SKM-1 (cell line): ENCODE data around the gene RBM5.
A peak's percentile ranks its signal among the peaks of the same experiment; 100 is the strongest.
"Not testable (repeated sequence)": the region's sequence is repeated elsewhere in the genome, so short reads cannot be mapped to it uniquely, and the experiment has no call there.

ENCODE experiments used
- DNase-seq: peaks from one replicate; lab custom pipeline; 2025; ENCODE audit not compliant: unreplicated experiment; lab: John Stamatoyannopoulos, UW

RBM5 gene

GRCh38 chr3:50088725-50089608 lies at the start of gene RBM5:
RBM5 (plus strand) TSS chr3:50088919; CDS start chr3:50090435, 1,516 bp downstream.
- DNase-seq: peak; percentile 92

- DNase-seq: no peak
Measured at GRCh38 chr3:50044976-50045375, 43.7 kb upstream of the RBM5 start.

GRCh38 chr3:50047426-50047825 lies 41.3 kb upstream of the RBM5 start:
- DNase-seq: no peak

- no peak for DNase-seq
Measured at GRCh38 chr3:50050361-50050760, 38.4 kb upstream of the RBM5 start.

GRCh38 chr3:50057756-50058155 lies 31.0 kb upstream of the RBM5 start:
- DNase-seq: no peak

- no peak for DNase-seq
Measured at GRCh38 chr3:50068134-50068533, 20.6 kb upstream of the RBM5 start.

GRCh38 chr3:50078091-50078490 lies 10.6 kb upstream of the RBM5 start:
- DNase-seq: no peak

GRCh38 chr3:50078622-50079021 lies 10.1 kb upstream of the RBM5 start:
- DNase-seq: no peak

GRCh38 chr3:50084951-50085350 lies 3.8 kb upstream of the RBM5 start:
- not testable (repeated sequence) for DNase-seq

GRCh38 chr3:50089609-50089945 lies 858 bp downstream of the RBM5 start:
- no peak for DNase-seq

GRCh38 chr3:50090984-50091383 lies 2.3 kb downstream of the RBM5 start:
- DNase-seq: no peak

- DNase-seq: no peak
Measured at GRCh38 chr3:50095352-50095998, 6.8 kb downstream of the RBM5 start.

GRCh38 chr3:50100386-50100785 lies 11.7 kb downstream of the RBM5 start:
- DNase-seq: no peak

GRCh38 chr3:50100956-50101845 lies 12.5 kb downstream of the RBM5 start:
- no peak for DNase-seq

- DNase-seq: no peak
Measured at GRCh38 chr3:50102558-50102957, 13.8 kb downstream of the RBM5 start.

GRCh38 chr3:50111757-50112156 lies 23.0 kb downstream of the RBM5 start:
- DNase-seq: no peak

GRCh38 chr3:50112462-50112861 lies 23.7 kb downstream of the RBM5 start:
- no peak for DNase-seq

GRCh38 chr3:50117120-50117519 lies 28.4 kb downstream of the RBM5 start:
- no peak for DNase-seq

- no peak for DNase-seq
Measured at GRCh38 chr3:50118237-50118636, 29.5 kb downstream of the RBM5 start.

GRCh38 chr3:50119786-50120185 lies 31.1 kb downstream of the RBM5 start:
- no peak for DNase-seq

- no peak for DNase-seq
Measured at GRCh38 chr3:50120364-50121071, 31.8 kb downstream of the RBM5 start.
